GM18517 (cell line): ENCODE data around the gene ELOVL6.
"Not testable (repeated sequence)": the region's sequence is repeated elsewhere in the genome, so short reads cannot be mapped to it uniquely, and the experiment has no call there.

ENCODE experiments used
- ATAC-seq: cut with Tn5 transposase; IDR thresholded peaks from one replicate; pipeline ENCODE4 v1.9.1; 2021; ENCODE audit warnings: mild to moderate bottlenecking, moderate library complexity; ENCODE audit not compliant: unreplicated experiment

Gene ELOVL6, protein sequence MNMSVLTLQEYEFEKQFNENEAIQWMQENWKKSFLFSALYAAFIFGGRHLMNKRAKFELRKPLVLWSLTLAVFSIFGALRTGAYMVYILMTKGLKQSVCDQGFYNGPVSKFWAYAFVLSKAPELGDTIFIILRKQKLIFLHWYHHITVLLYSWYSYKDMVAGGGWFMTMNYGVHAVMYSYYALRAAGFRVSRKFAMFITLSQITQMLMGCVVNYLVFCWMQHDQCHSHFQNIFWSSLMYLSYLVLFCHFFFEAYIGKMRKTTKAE

DNA sequence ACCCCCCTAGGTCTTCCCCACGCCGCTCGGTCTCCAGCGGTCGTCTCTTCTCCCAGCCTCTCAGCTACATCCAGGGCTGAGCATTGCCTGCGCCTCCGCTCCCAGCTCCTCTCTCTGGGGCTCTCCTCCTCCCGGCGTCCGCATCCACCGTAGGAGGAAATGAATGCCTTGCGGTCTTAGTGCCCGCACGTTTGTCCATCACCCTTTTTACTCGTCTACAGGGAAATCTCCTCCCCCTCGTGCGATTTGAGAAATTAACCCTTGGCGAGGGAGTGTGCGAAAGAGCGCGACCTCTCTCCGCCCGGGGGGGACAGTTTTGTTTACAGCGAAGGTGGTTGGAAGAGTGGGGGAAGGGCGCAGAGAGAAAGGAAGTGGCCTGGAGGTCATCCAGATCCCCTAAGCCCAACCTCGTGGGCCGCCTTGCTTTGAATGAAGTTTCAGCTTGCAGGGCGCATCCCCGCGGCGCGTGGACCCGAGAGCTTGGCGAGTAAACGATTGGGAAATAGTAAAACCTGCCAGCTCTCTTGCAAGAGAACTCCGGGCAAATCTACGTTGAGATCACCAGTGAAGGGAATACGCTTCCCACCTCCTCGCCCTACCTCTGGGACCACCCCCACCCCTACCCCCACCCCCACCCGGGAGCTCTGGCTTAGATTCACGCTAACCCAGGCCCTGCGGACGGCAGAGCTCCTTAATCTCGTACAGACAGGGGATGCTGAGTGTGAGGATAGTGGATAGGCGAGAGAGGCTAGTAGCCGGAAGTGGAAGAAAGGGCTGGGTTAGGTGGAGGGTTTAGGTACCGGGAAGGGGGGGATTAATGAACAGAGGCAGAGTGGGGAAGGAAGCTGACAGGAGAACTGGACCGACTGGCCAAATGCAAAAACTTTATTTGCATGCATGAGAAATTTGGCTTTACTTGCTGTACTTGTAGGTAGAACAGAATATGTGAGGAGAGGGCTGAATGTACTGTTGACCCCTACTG, at the start of gene ELOVL6:
Gene ELOVL6, minus strand, starts transcription at position 181 of the 982 bp plus-strand sequence. CDS start 280 bp downstream, outside the sequence.
- ATAC-seq = no peak

DNA sequence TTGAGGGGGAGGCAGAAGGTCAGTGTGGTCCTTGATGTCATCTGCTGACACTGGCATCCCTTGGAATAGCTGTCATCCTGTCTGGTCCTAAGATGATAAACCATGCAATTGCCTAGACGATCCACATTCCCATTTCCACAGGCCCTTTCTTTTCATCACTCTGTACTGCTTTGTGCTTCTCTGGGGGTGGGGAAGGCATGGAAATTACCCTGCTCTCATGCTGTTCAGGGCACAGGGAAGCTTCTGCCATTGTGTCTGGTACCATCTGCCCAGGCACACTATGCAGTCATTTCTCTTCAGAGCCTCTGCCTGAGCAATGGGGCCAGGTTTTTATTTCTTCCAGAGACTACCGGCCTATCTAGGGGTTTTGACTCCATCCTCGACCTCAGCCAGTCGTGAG, 49.7 kb upstream of the ELOVL6 start:
- ATAC-seq = no peak

DNA sequence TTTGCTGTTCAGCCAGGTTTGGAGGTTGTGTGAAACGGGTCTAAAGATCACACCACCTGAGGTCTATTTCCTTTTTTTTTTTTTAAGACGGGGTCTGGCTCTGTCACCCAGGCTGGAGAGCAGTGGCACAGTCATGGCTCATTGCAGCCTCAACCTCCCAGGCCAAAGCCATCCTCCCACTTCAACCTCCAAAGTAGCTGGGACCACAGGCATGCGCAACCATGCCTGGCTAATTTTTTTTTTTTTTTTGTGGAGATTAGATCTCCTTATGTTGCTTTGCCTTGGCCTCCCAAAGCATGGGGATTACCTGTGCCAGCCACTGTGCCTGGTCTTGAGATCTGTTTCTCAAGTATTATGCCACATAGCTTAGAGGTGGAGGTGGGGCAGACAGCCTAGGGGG, 49.2 kb upstream of the ELOVL6 start:
- no peak for ATAC-seq

DNA sequence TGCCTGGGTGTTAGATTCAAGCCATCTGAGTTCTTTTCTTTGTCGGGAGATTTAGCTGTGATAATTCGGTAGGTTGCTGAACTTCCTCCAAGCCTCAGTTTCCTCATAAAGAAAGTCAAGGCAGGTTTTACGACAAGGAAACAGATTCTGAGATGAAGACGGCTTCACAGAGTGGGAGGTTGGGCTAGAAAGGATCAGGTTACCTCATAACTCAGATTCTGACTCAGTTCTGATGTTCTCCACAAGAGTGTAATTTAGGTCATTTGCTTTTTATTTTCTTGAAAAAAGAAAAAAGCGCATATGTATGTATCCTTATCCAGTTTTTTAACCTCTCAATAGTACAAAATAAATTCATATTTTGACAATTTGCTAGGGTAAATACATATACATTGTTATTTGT, 47.2 kb upstream of the ELOVL6 start:
- no peak for ATAC-seq

DNA sequence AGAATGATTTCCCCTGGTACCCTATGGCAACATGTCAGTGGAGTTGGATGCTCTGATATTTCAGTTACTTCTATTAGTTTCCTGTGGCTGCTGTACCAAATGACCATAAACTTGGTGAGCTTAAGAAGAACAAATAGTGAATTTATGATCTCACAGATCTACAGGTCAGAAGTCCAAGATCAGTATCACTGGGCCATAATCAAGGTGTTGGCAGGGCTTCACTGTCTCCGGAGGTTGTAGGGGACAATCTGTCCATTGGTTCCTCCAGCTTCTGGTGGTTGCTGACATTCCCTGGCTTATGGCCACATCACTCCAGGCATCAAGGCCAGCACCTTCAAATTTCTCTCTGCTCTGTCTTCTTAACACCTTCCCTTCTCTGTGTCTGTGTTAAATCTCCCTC, 37.9 kb upstream of the ELOVL6 start:
- ATAC-seq = no peak

DNA sequence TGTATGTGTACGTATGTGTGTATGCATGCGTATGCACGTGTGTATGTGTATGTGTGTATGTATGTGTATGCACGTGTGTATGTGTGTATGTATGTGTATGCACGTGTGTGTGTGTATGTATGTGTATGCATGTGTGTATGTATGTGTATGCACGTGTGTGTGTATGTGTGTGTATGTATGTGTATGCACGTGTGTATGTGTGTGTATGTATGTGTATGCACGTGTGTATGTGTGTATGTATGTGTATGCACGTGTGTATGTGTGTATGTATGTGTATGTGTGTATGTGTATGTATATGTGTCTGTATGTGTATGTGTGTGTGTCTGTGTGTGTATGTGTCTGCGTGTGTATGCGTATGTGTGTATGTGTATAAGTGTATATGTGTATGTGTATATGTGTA, 35.2 kb upstream of the ELOVL6 start:
- not testable (repeated sequence) for ATAC-seq

DNA sequence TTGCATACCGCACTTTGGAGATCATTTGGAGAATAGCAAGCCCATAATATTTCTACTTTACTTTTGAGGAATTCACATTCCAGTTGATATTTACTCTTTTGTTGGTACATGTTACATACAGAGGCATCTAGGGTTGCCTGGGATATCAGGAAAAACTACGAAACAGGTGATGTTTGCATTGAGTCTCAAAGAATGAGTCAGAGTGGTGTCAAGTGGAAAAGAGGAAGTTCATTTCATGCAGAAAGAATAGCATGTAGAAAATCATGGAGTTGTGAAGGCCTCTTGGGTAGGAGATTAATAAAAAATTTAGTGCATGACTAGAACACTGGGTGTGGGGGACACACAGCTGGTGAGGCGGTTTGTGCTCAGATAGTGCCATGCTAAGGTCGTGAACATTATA, 33.5 kb upstream of the ELOVL6 start:
- ATAC-seq = no peak

DNA sequence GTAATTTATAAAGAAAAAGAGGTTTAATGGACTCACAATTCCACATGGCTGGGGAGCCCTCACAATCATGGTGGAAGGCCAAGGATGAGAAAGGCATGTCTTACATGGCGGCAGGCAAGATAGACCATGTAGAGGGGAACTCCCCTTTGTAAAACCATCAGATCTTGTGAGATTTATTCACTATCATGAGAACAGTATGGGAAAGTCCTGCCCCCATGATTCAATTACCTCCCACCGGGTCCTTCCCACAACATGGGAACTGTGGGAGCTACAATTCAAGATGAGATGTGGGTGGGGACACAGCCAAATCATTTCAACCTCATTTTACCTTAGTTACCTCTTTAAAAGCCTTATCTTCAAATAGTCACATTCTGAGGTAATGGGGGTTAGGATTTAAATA, 30.9 kb upstream of the ELOVL6 start:
- ATAC-seq = no peak

DNA sequence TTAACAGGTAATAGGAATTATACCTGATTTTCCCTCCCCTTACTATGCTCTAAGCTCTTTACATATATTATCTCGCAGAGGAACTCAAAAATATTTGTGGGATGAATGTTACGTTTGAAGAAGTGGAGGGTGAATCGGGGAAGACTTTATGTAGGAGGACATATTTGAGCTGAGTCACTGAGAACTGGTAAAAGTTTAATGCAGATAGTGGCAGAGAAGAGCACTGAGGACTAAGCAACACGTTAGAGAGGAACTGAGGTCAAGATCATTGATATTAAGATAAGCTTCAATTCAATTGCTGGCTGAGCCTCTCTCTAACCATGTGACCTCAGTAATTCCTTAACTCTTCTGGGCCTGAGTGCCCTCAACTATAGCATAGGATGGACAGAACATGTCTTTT, 26.4 kb upstream of the ELOVL6 start:
- no peak for ATAC-seq

DNA sequence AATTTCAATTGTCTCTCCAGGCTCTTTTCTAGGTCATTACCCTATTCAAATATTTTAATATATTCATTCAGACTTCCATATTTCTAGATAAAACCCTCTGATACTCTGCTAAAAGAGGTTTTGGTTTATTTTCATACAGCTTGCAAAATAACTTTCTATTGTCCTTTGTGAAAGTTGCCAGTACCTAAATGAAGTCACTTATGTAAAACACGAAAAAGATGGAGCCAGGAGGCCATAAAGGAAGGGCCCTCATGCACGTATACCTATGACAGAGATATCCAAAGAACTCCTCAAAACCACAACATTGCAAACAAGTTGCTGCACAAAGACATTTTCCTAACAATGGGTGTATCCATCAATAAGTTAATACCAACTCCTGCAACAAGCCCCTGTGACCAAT, 25.7 kb upstream of the ELOVL6 start:
- peak; percentile 55 for ATAC-seq

DNA sequence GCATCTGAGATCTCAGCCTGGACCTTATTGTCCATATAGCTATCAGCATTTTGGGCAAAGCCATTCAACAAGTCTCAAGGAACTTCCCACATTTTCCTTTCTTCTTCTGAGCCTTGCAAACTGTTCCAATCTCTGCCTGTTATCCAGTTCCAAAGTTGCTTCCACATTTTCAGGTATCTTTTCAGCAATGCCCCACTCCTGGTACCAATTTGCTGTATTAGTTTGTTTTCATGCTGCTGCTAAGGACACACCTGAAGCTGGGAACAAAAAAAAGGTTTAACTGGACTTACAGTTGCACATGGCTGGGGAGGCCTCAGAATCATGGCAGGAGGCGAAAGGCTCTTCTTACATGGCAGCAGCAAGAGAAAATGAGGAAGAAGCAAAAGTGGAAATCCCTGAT, 20.5 kb upstream of the ELOVL6 start:
- ATAC-seq = not testable (repeated sequence)

DNA sequence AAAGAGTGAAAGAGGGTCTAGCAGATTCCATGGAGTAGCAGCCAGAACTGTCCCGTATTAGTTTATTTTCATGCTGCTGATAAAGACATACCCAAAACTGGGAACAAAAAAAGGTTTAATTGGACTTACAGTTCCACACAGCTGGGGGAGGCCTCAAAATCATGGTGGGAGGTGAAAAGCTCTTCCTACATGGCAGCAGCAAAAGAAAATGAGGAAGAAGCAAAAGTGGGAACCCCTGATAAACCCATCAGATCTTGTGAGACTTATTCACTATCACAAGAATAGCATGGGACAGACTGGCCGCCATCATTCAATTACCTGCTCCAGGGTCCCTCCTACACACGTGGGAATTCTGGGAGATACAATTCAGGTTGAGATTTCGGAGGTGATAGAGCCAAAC, 18.8 kb upstream of the ELOVL6 start:
- not testable (repeated sequence) for ATAC-seq

DNA sequence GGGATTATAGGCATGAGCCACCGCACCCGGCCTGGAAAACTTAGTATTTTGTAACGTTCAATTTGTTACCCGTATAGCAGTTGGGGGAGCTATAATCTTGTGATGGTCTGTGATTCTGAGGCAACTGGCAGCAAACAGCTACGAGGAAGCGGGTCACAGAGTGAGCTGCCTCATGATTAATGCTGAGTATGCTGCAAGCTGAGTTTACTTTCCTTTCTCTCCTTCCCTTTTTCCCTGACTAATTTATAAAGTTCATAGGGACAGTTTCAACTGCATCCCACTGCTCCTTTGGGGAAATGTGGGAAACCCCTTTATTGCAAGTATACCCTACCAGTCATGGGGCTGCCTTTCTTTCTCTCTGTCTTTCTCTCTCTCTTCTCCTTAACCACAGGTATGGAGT, 17.7 kb upstream of the ELOVL6 start:
- no peak for ATAC-seq

DNA sequence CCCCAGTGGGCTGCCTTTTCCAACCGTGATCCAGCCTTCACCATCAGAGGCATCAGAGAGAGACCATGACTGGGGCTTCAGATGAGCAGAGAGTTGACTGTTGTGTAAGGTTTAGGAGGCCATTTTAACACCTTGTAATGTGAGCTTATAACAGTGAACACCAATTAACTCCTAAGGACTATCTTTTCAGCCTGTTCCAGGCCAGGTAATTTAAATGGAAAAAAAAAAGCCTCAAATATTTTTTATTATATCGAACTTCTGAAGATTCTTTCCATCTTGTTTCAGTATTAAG, 13.3 kb upstream of the ELOVL6 start:
- no peak for ATAC-seq

DNA sequence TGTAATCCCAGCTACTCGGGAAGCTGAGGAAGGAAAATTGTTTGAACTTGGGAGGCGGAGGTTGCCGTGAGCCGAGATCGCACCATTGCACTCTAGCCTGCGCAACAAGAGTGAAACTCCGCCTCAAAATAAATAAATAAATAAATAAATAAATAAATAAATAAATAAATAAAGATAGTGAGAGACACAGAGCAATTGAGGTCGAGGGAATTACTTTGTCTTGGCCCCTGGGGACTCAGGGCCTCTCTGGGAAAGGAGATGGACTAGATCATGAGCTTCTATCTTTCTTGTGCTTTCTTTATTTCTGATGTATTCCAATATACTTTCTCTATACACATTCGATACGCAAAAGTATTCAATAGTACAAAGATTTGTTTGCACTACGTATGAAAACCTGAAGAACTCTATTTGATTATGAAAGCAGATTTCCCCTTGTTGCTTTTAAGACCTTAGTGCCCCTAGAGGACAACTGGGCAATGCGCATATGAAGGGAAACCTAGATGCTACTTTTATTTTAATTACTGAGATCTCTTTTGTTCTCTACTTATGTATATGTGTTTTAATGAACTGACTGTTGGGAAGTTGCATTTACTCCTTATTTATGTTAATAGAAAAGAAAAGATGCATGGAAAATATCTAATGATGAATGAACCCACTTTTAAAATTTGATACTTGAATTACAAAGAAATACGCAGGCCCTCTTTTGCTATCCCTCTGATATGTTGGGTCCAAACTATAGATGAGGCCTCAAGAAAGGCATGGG, 12.8 kb upstream of the ELOVL6 start:
- ATAC-seq = peak; percentile 90

DNA sequence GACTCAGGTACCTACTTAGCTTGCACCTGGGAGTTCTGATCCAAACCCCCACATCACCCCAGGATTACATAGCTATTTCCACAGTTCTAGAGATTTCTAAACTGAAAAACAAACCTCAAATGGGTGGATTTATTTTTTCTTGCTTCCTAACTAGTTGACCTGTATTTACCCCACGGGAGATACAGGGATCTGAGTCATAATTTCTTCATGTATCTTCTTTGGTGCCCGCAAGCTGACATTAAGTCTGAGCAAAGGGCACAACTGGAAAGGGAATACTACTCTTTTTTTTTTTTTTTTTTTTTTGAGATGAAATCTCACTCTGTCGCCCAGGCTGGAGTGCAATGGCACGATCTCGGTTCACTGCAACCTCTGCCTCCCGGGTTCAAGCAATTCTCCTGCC, 10.0 kb upstream of the ELOVL6 start:
- no peak for ATAC-seq

DNA sequence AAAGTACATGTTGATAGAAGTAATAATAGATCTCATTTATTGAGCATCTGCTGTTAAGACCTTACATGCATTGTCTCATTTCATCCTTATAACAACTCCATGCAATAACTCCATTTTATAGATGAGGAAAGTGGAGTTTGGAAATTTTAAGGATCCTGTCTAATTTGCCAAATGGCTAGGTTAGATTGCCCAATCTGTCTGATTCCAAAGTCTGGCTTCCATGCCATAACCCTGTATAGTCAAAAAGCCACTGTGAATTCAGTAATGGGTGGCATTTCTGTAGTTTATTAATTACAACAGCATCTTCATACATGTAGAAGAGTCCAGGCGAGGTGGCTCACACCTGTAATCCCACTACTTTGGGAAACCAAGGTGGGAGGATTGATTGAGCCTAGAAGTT, 8.8 kb upstream of the ELOVL6 start:
- no peak for ATAC-seq

DNA sequence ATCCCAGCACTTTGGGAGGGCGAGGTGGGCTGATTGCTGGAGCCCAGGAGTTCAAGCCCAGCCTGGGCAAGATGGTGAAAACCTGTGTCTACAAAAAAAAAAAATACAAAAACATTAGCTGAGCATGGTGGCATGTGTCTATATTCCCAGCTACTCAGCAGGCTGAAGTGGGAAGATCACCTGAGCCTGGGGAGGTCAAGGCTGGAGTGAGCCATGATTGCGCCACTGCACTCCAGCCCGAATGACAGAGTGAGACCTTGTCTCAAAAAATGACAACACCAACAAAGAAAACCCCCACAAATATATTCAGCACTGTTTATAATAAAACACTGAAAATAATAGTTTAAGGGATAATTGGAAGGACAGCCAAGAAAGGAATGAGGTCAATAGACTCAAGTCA, 3.6 kb upstream of the ELOVL6 start:
- no peak for ATAC-seq

DNA sequence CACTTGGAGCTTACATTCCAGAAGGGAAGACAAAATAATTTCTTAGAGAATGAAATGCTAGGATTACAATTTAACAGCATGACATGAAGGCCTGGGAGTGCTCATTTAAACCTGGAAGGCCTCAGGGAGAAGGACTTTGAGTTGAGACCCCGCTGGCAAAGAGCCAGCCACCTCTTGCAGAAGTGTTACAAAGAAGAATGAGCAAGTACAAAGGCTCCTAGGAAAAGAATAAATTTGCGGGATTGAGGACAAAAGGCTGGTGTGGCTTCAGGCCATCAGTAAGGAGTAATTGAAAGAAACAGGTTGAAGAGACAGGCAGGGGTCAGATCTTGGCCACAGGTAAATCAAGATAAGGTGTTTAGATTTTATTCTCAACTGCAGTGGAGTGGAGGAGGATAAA, 3.1 kb upstream of the ELOVL6 start:
- no peak for ATAC-seq

DNA sequence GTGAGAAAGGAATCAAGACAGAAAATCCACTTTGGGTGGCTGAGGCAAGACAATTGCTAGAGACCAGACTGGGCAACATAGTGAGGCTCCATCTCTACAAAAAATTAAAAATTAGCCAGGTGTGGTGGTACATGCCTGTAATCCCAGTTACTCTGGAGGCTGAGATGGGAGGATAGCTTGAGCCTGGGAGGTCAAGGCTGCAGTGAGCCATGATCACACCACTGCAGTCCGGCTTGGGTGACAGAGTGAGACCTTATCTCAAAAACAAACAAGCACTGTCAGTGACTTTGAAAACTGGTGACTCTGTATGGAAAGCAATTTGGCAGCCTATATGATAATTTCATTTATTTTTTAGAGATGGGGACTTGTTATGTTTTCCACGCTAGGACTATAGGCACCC, 2.3 kb upstream of the ELOVL6 start:
- ATAC-seq = no peak

DNA sequence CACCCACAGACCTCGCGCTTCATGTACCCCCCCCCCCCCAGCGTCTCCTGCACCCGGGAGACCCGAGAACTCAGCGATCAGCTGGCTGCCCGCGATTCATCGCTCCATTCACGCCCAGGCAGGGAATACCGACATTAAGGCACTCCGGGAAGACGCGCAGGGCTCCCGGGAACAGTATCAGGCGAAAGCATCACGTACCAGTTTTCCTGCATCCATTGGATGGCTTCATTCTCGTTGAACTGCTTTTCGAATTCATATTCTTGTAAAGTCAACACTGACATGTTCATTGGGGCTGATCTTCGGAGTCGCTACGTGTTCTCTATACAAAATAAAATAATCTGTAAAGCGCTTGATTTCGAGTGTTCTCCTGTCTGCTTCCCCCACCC, 373 bp downstream of the ELOVL6 start:
- ATAC-seq = no peak
